Nucleus accumbens (tissue), 56 donors: ENCODE results near the gene CHRNB1.
A peak's percentile ranks its signal among the peaks of the same experiment; 100 is the strongest.

Experiments
- DNase-seq, 56 donors: peaks; one replicate each; lab custom pipeline; 2025; lab: John Stamatoyannopoulos, UW

Gene CHRNB1

DNA sequence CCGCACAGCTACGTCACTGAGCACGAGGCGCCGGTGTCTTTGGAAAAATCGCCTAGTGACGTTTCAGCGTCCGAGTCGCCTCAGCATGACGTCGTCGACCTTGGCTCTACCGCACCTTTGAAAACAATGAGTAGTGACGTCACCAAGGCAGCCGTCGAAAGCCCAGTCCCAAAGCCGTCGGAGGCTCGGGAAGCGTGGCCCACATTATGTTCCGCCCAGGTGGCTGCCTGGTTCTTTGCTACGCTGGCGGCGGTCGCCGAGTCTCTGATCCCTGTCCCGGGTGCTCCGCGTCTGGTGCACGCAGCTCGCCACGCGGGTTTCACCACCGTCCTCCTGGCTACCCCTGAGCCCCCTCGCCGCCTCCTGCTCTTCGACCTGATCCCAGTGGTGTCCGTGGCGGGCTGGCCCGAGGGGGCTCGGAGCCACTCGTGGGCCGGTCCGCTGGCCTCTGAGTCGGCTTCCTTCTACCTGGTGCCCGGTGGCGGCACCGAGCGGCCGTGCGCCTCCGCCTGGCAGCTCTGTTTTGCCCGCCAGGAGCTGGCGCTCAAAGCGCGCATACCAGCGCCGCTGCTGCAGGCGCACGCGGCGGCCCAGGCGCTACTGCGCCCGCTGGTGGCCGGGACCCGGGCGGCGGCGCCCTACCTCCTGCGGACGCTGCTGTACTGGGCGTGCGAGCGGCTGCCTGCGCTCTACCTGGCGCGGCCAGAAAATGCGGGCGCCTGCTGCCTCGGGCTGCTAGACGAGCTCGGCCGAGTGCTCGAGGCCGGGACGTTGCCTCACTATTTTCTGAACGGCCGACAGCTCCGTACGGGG lies 8.1 kb upstream of the CHRNB1 start:
- DNase-seq: peak in 47 of 56 donors; percentile 26 to 83 (median 51)

DNA sequence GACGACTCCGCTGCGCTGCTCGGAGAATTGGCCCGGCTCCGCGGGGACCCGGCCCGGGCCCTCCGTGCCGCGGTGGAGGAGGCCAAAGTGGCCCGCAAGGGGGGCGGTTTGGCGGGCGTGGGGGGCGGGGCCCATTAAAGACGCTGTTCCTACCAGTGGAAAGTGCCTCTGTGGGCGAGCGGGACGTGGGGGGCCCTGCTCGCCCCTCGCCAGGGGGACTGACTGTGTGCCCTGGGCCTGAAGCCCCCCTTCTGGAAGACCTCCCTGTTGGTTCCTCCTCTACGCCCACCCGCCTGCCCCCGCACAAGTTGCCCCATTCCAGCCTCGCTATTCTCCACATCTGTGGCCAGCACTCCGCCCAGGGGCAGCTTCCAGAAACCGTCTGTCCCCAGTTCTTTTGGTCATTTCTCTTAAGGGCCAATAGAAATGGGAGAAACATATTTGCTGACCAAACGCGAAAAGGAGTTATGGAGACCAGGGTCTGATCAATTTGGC lies 7.4 kb upstream of the CHRNB1 start:
- no peak for DNase-seq

DNA sequence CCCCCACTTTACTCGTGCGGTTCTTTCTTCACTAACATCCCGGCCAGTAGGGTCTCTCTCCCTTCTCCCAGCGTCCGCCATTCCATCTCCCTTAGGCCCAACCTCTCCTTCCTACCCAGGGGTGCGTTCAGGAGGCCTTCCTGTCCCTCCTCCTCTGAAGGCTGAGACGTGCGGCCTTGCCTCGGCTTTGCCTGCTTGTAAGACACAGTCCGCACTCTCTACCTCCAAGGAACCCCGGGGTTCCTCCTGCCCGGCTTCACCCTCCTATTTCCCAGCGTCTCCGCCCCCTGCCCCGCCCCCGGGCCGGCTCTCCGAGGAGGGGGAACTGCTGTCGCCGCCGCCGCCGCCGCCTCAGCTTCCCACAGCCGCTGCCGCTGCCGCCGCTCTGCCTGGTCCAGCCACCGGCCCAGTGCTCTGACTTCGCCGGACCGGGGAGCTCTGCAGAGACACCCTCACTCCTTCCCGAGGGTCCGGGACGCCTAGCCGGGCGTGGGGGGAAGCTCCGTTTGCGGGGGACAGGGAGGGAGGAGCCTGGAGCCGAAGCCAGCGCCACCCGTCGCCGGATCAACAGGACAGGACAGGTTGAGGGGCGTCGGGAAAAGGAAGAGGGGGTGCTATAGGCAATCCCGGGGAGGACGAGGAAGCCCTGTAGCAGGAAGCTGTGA lies 6.8 kb upstream of the CHRNB1 start:
- peak in 40 of 56 donors; percentile 14 to 72 (median 39) for DNase-seq

DNA sequence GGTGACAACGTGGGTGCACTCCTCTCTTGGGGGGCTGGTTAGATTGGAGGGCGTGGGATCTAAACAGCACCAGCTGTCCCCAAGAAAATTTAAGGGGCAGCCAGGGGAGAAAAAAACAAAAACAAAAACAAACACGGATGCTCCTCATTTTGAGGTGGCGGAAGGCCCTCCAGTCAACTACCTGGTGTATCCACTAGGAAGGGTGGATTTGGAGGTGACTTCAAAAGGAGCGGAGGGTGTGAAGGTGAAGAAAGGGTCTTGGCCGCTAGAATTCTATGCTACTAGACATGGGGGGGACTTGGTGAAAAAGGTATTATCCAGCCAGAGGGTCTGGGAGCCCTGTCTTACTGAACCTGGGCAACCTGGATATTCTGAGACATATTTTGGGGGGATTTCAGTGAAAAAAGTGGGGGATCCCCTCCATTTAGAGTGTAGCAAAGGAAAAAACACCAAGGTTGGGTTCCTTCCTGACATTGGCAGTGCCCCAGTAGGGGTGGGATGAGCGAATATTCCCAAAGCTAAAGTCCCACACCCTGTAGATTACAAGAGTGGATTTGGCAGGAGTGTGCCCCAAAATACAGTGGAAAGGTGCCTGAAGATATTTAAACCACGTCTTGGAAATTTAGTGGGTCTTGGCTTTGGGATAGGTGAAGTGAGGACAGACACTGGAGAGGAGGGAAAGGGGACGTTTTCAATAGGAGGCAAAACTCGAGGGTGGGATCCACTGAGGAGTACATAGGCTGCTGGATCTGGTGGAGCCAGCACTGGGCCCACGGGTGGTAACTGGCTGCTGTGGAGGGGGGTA lies 6.0 kb upstream of the CHRNB1 start:
- DNase-seq: no peak

DNA sequence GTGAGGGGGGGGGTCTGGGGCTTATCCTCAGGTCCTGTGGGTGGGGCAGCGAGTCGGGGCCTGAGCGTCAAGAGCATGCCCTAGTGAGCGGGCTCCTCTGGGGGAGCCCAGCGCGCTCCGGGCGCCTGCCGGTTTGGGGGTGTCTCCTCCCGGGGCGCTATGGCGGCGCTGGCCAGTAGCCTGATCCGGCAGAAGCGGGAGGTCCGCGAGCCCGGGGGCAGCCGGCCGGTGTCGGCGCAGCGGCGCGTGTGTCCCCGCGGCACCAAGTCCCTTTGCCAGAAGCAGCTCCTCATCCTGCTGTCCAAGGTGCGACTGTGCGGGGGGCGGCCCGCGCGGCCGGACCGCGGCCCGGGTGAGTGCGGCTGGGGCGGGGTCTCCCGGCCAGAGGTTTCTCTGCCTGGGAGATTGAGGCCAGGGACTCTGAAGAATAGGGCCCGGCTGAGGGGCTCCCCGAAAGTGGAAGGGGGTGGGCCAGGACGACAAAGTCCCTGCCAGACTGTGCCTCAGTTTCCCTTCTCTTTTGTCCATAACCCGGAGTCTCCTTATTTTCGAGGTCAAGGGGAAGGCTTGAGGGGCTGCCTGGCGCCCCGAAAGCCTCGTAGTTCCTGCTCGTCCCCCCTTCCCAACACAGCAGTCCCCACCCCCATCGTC lies 5.3 kb upstream of the CHRNB1 start, which contains the start of gene FGF11:
TSS of gene FGF11 (plus strand) at position 51 of the 651 bp plus-strand sequence. CDS start at position 160, 109 bp downstream.
- no peak for DNase-seq

DNA sequence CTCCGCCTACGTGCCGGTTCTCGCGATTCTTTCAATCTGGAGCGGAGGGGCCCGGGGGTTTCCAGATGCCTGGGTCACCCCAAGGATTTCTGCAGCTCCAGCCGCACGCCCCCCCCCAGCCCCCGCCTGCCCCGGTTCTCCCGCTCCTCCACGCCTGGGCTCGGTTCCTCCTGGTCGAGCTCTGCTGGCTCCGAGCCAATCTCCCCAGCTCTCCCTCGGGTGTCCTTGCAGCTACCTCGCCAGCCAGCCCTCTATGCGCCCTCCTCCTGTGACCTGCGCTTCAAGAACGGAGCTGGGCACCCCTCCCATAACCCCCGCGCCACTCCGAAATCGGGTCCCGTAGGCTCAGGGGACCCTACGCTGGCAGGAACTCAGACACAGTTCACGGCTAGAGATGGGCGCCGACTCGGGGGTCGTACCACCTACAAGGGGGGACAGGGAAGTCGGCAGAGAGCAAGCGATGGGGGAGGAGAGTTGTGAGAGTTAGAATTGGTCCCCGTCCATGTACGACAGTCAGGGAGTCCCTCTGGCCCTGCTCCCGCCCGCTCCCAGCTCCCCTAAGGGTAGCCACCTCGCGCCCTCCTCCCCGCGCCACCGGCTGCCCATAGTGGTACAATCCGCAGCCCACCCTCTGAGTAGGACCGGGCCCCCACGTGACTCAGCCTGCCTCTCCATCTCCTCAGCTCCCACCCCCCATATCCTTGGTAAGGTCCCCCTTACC lies 4.6 kb upstream of the CHRNB1 start:
- peak in 19 of 56 donors; percentile 5 to 65 (median 31) for DNase-seq

DNA sequence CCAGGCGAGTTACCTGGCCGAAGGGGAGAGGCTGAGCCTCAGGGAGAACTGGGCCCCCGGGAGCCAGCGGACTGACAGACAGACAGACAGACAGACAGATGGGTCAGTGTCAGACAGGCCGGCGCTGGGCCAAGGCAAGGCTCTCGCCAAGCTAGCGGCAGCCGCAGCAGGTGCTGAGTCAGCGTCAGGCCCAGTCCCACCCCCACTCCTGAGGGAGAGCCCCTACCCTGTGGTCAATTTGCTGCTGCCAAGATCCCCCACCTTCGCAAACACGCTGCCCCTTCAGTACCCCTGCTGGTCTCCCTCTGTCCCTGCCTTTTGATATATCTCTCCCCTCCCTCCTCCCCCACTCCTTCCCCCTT lies 4.0 kb upstream of the CHRNB1 start:
- peak in 16 of 56 donors; percentile 6 to 62 (median 30) for DNase-seq

DNA sequence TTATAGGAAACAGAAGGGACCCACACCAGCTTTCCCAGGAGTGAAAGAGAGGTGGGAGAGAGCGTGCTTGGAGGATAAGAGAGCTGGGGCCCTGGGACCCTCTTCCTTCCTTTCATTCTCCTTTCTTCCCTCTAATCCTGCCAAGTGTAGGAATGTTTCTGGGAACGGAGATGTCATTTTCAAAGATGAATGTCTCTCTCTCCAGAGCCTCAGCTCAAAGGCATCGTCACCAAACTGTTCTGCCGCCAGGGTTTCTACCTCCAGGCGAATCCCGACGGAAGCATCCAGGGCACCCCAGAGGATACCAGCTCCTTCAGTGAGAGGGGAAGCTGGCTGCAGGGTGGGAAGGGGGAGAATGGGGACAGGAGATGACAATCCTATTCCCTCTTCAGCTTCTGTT lies 3.6 kb upstream of the CHRNB1 start:
- no peak for DNase-seq

DNA sequence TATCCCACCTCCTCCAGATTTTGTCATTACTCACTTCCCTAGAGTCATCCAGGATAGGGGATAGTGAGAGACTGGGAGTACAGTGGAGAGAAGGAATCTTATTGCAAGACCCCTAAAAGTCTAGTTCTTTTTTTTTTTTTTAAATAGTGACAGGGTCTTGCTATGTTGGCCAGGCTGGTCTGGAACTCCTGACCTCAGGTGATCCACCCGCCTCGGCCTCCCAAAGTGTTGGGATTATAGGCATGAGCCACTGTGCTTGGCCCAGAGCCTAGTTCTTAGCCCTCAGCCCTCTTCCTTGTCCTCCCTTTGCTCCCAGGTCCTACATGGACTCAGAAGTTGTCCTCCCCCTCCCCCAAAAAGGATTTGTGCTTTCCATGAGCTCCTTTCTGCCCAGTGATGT lies 2.7 kb upstream of the CHRNB1 start:
- no peak for DNase-seq

DNA sequence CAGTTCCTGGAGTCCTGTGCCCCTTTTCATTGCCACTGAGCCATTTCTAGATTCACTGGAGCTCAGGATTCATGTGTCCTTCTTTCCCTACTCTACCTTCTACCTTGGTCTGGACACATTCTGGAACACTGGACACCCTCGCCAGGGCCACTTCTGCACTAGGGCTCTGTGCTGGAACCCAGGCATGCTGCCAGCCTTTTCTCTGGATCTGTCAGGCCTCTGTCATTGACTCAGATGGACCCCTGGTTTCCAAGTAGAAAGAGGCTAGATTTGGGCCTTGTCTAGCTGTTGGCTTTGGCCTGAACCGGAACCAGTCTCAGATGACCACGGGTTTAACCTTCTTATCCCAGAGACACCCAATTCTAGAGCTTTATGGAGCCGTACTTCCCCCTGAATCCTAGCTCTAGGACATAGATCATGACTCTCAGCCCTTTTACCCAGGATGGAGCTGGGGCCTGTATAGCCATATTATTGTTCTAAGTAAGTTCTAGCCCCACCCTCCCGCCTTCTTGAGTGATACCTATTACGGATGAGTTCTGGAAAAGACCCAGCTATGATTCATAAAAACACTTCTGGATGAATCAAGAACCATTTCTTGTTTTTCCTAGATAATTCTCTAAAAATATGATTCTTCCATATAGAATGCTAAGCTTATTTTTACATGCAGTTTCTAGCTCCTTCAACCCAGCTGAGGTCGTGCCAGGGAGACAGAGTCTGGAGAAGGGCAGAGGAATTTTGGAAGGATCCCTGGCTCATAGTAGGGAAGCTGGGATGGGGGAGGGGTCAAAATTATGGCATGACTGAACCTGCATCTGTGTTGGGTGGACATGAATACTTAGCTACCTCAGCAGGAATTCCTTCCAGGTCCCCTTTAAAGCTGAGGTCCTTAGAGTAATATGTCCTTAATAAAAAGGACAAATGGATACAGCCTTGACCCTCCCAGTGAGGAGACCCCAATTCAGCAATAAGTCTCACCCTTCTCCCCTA lies 1.1 kb upstream of the CHRNB1 start:
- DNase-seq: no peak

DNA sequence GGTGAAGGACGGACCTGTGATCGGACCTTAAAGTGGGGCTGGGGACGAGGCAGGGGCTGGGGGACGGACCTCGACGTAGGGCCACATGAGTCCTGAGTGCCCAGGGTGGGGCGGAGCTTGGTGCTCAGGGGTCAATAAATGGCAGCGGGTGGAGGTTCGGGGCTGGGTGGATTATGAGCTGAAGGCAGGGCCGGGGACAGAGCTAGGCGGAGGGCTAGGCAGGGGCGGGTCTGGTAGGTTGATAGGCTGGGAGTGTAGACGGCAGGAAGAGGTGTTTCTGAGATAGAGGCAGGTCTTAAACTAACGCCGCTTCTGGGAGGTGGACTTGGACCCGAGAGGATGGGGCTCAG lies 733 bp downstream of the CHRNB1 start:
- no peak for DNase-seq

DNA sequence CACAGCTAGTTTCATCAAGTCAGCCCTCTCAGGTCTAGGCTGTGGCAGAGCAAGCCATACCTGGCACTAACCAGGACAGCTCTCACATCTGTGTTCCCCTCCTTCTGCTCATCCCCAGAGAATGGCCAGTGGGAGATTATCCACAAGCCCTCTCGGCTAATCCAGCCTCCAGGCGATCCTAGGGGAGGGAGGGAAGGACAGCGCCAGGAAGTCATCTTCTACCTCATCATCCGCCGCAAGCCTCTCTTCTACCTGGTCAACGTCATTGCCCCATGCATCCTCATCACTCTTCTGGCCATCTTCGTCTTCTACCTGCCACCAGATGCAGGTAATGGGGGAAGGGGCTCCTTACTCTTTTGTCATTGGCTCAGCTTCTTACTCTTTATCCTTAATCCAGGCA lies 3.6 kb downstream of the CHRNB1 start:
- no peak for DNase-seq

DNA sequence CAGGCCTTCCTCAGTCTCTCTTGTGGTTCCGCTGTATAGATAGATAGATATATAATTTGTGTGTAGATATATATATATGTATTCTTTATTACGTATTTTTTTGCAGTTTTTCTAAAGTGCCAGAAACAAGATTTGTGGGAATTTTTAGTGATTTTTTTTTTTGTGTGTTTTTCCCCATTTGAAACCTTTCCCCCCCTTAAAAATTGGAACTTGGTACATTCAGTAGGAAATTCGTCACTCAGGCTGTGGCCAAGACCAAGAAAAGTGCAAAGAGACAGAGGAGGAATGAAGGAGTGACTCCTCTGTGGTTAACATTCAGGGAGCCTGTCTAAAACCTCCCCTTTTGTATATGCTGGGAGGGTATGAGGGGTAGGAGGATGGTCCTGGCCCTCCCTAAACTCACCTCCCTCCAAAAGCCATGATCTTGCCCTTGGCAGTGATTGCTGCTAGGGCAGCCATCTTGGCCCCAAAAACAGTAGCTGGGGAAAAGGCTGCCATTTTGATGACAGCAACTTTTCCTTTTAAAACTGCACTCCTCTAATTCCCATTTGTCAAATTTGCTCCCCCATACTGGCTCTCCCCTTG lies 15.2 kb downstream of the CHRNB1 start:
- DNase-seq: no peak

DNA sequence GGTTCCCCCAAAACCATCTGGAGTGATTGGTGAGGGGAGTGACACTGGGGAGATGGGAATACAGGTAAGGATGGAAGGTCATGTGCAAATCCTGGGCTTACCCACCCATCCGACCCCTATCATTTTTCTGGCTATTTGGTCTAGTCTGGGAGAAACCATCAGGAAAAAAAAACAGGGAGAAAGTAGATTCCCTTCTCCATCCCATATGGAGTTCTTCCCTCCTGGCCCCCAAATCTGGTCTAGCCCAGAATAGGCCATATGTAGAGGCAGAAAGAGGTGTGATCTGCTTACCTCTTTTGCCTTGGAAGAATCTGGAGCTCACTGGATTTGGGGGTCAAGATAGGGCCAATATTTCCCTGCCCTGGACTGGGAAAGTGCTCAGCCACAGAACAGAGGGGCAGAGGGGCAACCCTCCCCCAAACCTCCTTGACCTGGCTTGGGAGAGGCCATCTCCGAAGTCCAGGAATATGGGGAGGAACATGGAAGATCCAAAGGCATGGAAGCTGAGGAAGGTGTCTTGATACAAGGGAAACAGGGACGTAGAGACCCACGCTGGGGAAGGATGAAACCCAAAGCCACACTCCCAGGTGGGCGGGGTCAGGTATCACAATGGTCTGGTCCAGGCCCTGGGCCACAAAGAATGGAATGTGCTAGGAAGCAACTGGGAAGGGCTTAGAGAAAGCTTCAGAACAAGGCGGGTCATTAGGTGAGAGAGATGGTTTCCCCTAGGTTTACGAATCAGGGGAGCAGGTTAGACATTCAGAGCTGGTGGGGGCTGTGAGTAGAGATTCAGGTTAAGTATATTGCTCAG lies 16.2 kb downstream of the CHRNB1 start:
- DNase-seq: no peak

DNA sequence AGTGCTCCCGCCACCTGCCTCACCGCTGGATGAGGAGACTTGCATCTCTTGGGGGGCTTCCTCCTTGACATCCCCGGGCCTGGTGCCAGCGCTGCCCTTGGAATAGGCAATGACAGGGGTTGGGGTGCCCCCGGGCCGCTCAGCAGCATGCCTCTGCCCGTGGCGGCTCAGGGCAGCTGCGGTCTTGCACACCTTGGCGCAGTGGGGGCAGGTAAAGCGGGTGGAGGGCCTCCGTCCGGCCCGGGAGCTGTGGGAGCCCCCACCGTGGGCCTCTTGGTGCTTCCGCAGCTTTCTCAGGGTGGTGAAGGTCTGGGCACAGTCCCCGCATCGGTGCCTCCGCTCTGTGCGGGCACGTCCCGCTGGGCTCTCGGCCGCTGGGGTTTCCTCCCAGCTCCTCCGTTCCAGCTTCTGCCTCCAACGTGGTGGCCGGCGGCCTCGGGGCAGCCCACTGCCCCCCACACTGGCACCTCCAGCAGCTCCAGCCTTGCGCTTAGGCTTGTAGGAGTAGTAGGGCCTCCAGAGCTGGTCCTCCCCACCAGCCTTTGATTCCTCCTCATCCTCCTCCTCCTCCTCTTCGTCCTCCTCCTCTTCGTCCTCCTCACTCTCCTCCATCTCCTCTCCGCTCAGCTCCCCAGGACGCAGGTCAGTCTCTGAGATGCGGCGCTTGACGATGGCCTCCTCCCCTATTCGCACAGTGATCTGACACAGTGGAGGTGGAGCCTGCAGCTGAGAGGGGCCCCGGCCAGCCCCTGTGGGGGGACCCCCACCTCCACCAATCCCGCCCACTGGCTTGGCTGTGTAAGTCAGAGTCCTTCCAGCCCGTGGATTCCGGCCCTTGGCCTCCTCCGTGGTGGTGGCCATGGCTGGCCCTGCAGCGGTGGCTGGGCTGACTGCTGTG lies 17.9 kb downstream of the CHRNB1 start:
- DNase-seq: no peak

DNA sequence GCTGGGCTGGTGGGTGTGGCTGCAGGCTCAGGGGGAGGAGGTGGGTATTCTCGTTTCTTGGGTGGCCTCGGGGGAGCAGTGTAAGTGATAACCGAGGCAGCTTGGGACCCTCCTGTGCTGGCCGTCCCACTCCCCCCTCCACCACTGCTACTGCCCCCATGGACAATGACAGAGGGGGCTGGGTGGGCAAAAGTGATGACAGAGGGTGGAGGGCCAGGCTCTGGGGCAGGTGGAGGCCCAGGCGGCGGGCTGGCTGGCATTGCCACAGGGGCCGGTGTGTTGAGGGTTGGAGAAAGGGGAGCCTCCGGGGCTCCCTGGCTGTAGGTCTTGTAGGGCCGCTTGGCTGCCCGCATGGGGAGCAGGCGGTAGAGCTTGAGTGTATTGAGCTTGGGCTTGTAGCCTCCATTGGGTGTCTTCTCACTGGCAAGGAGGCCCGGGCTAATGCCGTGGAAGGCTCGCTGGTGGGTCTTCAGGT lies 18.5 kb downstream of the CHRNB1 start:
- DNase-seq: no peak
